H9 (cell line): ENCODE data around the gene C18orf54. TPM values are rescaled to one million over a fixed set of nuclear protein-coding genes. Genes with fewer than 3 reads are reported as not detected.

Experiments used
- DNase-seq: peaks from one replicate; pipeline ENCODE4 v3.0.0-alpha.2; 2017
- H2AFZ ChIP-seq: one replicate; pipeline ENCODE4 v1.6.1; 2013; ENCODE audit warnings: mild to moderate bottlenecking, low read length, control low read depth, moderate library complexity
- H2AK5ac ChIP-seq: 2 replicates; pipeline ENCODE4 v1.6.1; 2013; ENCODE audit warnings: low read length, control low read depth, mixed read lengths; ENCODE audit not compliant: insufficient read length
- H2BK120ac ChIP-seq: one replicate; pipeline ENCODE4 v1.6.1; 2013; ENCODE audit warnings: low read depth, mild to moderate bottlenecking, low read length, control low read depth, inconsistent platforms; ENCODE audit not compliant: poor library complexity, severe bottlenecking
- H2BK12ac ChIP-seq: 2 replicates; pipeline ENCODE4 v1.6.1; 2013; ENCODE audit warnings: low read length, control low read depth, mixed read lengths, low read depth; ENCODE audit not compliant: insufficient read length
- H2BK15ac ChIP-seq: 2 replicates; pipeline ENCODE4 v1.6.1; 2013; ENCODE audit warnings: low read depth, low read length, control low read depth
- H2BK20ac ChIP-seq: one replicate; pipeline ENCODE4 v1.6.1; 2013; ENCODE audit warnings: low read depth, mild to moderate bottlenecking, low read length, control low read depth, inconsistent platforms; ENCODE audit not compliant: poor library complexity, severe bottlenecking
- H2BK5ac ChIP-seq: 2 replicates; pipeline ENCODE4 v1.6.1; 2013; ENCODE audit warnings: low read length, control low read depth, mixed read lengths; ENCODE audit not compliant: insufficient read length
- H3K14ac ChIP-seq: 2 replicates; pipeline ENCODE4 v1.6.1; 2013; ENCODE audit warnings: low read length, control low read depth; ENCODE audit not compliant: insufficient read depth
- H3K18ac ChIP-seq: 2 replicates; pipeline ENCODE4 v1.6.1; 2013; ENCODE audit warnings: low read depth, mild to moderate bottlenecking, mixed read lengths, low read length, control low read depth; ENCODE audit not compliant: insufficient read length
- H3K23ac ChIP-seq: 2 replicates; pipeline ENCODE4 v1.6.1; 2013; ENCODE audit warnings: low read length, control low read depth, mixed read lengths, low read depth; ENCODE audit not compliant: insufficient read length
- H3K23me2 ChIP-seq: 2 replicates; pipeline ENCODE4 v1.6.1; 2013; ENCODE audit warnings: low read depth, mild to moderate bottlenecking, mixed read lengths, low read length, control low read depth; ENCODE audit not compliant: insufficient read length, poor library complexity, severe bottlenecking
- H3K27ac ChIP-seq: 2 replicates; pipeline ENCODE4 v1.5.1; 2013; ENCODE audit warnings: low read length, control low read depth, mixed read lengths, low read depth; ENCODE audit not compliant: insufficient read length
- H3K27me3 ChIP-seq: 2 replicates; pipeline ENCODE4 v1.6.1; 2013; ENCODE audit warnings: low read length, control low read depth, inconsistent platforms; ENCODE audit not compliant: insufficient read depth
- H3K4ac ChIP-seq: 2 replicates; pipeline ENCODE4 v1.6.1; 2013; ENCODE audit warnings: low read depth, mild to moderate bottlenecking, control low read depth, inconsistent platforms, low read length, moderate library complexity
- H3K4me1 ChIP-seq: 2 replicates; pipeline ENCODE4 v1.6.1; 2013; ENCODE audit warnings: low read length, control low read depth, inconsistent platforms; ENCODE audit not compliant: insufficient read depth
- H3K4me2 ChIP-seq: 2 replicates; pipeline ENCODE4 v1.6.1; 2013; ENCODE audit warnings: low read length, control low read depth, mixed read lengths; ENCODE audit not compliant: insufficient read length, insufficient read depth
- H3K56ac ChIP-seq: 2 replicates; pipeline ENCODE4 v1.6.1; 2013; ENCODE audit warnings: low read depth, mild to moderate bottlenecking, mixed read lengths, low read length, control low read depth; ENCODE audit not compliant: insufficient read length
- H3K79me1 ChIP-seq: 2 replicates; pipeline ENCODE4 v1.6.1; 2013; ENCODE audit warnings: low read depth, mild to moderate bottlenecking, moderate library complexity, low read length, control low read depth, inconsistent platforms; ENCODE audit not compliant: insufficient read depth, poor library complexity, severe bottlenecking
- H3K79me2 ChIP-seq: 2 replicates; pipeline ENCODE4 v1.6.1; 2013; ENCODE audit warnings: low read length, control low read depth, inconsistent platforms; ENCODE audit not compliant: insufficient read depth
- H3K9ac ChIP-seq: 2 replicates; pipeline ENCODE4 v1.6.1; 2013; ENCODE audit warnings: low read length, control low read depth, mixed read lengths; ENCODE audit not compliant: insufficient read length; ENCODE audit errors: extremely low read depth
- H3K9me3 ChIP-seq: one replicate; pipeline ENCODE4 v1.6.1; 2013; ENCODE audit warnings: low read depth, low read length, inconsistent platforms; ENCODE audit not compliant: control insufficient read depth
- H3T11ph ChIP-seq: one replicate; pipeline ENCODE4 v1.6.1; 2013; ENCODE audit warnings: mild to moderate bottlenecking, low read length, control low read depth, inconsistent platforms
- H4K20me1 ChIP-seq: one replicate; pipeline ENCODE4 v1.6.1; 2013; ENCODE audit not compliant: control insufficient read depth, insufficient read length, insufficient read depth
- H4K5ac ChIP-seq: 2 replicates; pipeline ENCODE4 v1.6.1; 2013; ENCODE audit warnings: low read depth, mild to moderate bottlenecking, mixed read lengths, low read length, control low read depth; ENCODE audit not compliant: insufficient read length
- H4K8ac ChIP-seq: replicated peaks from 2 replicates; pipeline ENCODE4 v1.6.1; 2013; ENCODE audit warnings: low read length, control low read depth, mixed read lengths, low read depth; ENCODE audit not compliant: insufficient read length
- H4K91ac ChIP-seq: 2 replicates; pipeline ENCODE4 v1.6.1; 2013; ENCODE audit warnings: low read depth, mild to moderate bottlenecking, moderate library complexity, mixed read lengths, low read length, control low read depth; ENCODE audit not compliant: insufficient read length
- H3K27ac Mint-ChIP-seq, 3 experiments: 2 replicates in 2 of 3; 3 replicates in 1 of 3; pipeline ENCODE4 v1.8.0; 2020 to 2021; ENCODE audit warnings: mixed read lengths in 3 of 3, mild to moderate bottlenecking in 1 of 3, moderate library complexity in 1 of 3
- H3K27me3 Mint-ChIP-seq: 2 replicates; pipeline ENCODE4 v1.8.0; 2021; ENCODE audit warnings: low read depth, mild to moderate bottlenecking, moderate library complexity, mixed read lengths
- H3K36me3 Mint-ChIP-seq, 3 experiments: 2 replicates in 2 of 3; 3 replicates in 1 of 3; pipeline ENCODE4 v1.8.0; 2020 to 2021; ENCODE audit warnings: low read depth in 3 of 3, mixed read lengths in 3 of 3; ENCODE audit not compliant: insufficient read depth in 1 of 3
- H3K4me1 Mint-ChIP-seq, 2 experiments: 2 replicates each; pipeline ENCODE4 v1.8.0; 2020; ENCODE audit warnings: mixed read lengths in 2 of 2
- H3K4me3 Mint-ChIP-seq, 2 experiments: 2 replicates in 1 of 2; 3 replicates in 1 of 2; pipeline ENCODE4 v1.8.0; 2020 to 2021; ENCODE audit warnings: mild to moderate bottlenecking in 2 of 2, mixed read lengths in 2 of 2, moderate library complexity in 1 of 2
- H3K9me3 Mint-ChIP-seq, 2 experiments: 2 replicates in 1 of 2; 3 replicates in 1 of 2; pipeline ENCODE4 v1.8.0; 2020; ENCODE audit warnings: mild to moderate bottlenecking in 2 of 2, mixed read lengths in 2 of 2, moderate library complexity in 1 of 2
- WGBS: extraction: QIAGEN DNeasy Blood & Tissue Kit; methylation state at CpG from one replicate; pipeline ENCODE4 v1.1.7; 2013; ENCODE audit warnings: missing lambda C conversion rate, low lambda C conversion rate, mixed read lengths; ENCODE audit not compliant: insufficient read length; ENCODE audit errors: extremely low coverage; 5-methylcytosine and 5-hydroxymethylcytosine counted together
- total RNA-seq: library from RNA; stranded (reverse); gene quantifications from 2 replicates; pipeline ENCODE4 v1.2.1, GENCODE V29; 2021
- TF ChIP-seq, protein P1 (sequence below): fragments of 200-600 bp; sonication (generic); conservative IDR thresholded peaks from 3 replicates; pipeline ENCODE4 v1.8.0; 2021; ENCODE audit warnings: antibody characterized with exemption, mild to moderate bottlenecking

Gene C18orf54
- total RNA-seq, 1 experiment from 2014 or later: 21.6 TPM

DNA sequence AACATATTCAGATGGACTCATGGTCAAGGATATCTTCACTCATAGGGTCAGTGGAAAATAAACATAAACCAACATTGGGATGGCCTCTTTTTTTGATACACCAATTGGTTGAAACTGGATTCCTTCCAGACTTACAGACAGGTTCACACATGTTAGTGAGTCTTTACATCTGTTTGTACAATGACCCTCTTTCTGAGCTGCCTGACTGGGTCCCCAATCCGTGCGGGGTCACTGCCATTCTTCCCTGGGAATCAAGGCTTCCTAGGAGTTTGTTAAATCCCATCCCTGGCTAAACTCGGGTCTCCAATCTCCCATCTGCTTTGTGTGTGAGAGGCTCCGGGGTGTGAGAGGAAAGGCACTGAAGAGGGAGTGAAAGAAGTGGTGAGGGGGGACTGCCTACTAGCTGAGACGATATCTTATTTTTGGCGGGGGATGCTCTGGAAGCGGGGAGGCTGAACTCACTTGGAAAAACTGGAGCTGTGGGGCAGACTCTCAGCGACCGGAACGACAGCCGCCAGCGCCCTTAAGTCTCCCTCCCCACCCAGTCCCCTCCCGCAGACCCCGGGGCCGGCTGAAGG lies 535 bp upstream of the C18orf54 start:
- H3K9me3 Mint-ChIP-seq: peaks cover 2% of the 10 kb centered on the region in 2 experiments; a peak in 3 of 5 replicates
- no peaks in the 10 kb centered on the region for H3K9me3 ChIP-seq
- no CpG with 5 or more reads among the region's 15 CpGs for WGBS

More for the DNA sequence above, 535 bp upstream of the C18orf54 start:
- Histone ChIP-seq H2BK120ac (no peak overlapping the region), H3K18ac (peak overlapping the region; percentile 44), H2AK5ac (no peak overlapping the region), H2BK12ac (no peak overlapping the region), H4K5ac (no peak overlapping the region), H2AFZ (peak overlapping the region; percentile 56), H3K9ac (peak overlapping the region; percentile 68), H3K79me1 (no peaks in the 10 kb centered on the region), H2BK20ac (no peak overlapping the region), H3K27me3 (no peaks in the 10 kb centered on the region), H2BK5ac (no peak overlapping the region), H3K4me2 (peak overlapping the region; percentile 98), H3T11ph (no peak overlapping the region), H3K4ac (no peak overlapping the region), H4K8ac (no peak overlapping the region), H3K14ac (peak overlapping the region; percentile 56; the same call in 1 of the 2 replicates), H4K91ac (no peak overlapping the region), H3K4me1 (peaks cover 3% of the 10 kb centered on the region; the same call in 1 of the 2 replicates), H4K20me1 (no peaks in the 10 kb centered on the region), H3K56ac (no peak overlapping the region), H2BK15ac (no peak overlapping the region), H3K23ac (no peak overlapping the region), H3K79me2 (peaks cover 2% of the 10 kb centered on the region; the same call in 1 of the 2 replicates), H3K27ac (no peak overlapping the region), H3K23me2 (peaks cover 11% of the 10 kb centered on the region)
- Mint-ChIP-seq H3K4me1 (peaks cover 23 to 28% of the 10 kb centered on the region in 2 experiments), H3K36me3 (peaks cover 11 to 18% (median 18%) of the 10 kb centered on the region in 3 experiments; a peak in 6 of 7 replicates), H3K27me3 (no peaks in the 10 kb centered on the region; the same call in 1 of the 2 replicates), H3K27ac (peak overlapping the region; percentile 70 to 99 (median 88)), H3K4me3 (peak overlapping the region; percentile 99 to 100)
- DNase-seq: no peak
- TF ChIP-seq, protein P1, sequence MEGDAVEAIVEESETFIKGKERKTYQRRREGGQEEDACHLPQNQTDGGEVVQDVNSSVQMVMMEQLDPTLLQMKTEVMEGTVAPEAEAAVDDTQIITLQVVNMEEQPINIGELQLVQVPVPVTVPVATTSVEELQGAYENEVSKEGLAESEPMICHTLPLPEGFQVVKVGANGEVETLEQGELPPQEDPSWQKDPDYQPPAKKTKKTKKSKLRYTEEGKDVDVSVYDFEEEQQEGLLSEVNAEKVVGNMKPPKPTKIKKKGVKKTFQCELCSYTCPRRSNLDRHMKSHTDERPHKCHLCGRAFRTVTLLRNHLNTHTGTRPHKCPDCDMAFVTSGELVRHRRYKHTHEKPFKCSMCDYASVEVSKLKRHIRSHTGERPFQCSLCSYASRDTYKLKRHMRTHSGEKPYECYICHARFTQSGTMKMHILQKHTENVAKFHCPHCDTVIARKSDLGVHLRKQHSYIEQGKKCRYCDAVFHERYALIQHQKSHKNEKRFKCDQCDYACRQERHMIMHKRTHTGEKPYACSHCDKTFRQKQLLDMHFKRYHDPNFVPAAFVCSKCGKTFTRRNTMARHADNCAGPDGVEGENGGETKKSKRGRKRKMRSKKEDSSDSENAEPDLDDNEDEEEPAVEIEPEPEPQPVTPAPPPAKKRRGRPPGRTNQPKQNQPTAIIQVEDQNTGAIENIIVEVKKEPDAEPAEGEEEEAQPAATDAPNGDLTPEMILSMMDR: no peak
